ENCODE results near the gene GPR161.

The GPR161 gene

GRCh38 chr1:168110896-168111545 is 25.7 kb downstream of the GPR161 start:
- DNase-seq (ENCODE audit: low read depth in 2 of 2) = no peak

- DNase-seq (ENCODE audit: low read depth in 2 of 2) = no peak
These were observed 30.5 kb downstream of the GPR161 start for GRCh38 chr1:168106274-168106673.

DNA sequence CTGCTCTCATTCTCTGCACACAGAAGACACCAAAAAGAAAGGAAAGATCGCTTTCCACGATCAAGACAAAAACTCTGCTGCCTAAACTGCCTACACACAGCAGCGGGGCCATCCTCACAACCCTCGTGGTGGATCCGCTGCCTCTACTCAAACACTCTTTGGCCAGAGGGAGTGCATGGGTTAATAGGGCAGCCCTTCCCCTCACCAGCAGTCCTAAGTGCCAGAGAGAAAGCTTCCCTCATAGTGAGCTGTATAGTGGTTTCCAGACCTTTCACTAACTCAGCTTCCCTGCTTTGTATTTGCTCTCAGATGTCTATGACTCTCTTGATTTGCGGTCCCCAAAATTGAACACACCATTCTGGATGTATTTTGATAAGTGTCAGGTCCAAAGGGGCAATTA is 30.9 kb downstream of the GPR161 start:
- no peak for DNase-seq (ENCODE audit: low read depth in 2 of 2)

DNA sequence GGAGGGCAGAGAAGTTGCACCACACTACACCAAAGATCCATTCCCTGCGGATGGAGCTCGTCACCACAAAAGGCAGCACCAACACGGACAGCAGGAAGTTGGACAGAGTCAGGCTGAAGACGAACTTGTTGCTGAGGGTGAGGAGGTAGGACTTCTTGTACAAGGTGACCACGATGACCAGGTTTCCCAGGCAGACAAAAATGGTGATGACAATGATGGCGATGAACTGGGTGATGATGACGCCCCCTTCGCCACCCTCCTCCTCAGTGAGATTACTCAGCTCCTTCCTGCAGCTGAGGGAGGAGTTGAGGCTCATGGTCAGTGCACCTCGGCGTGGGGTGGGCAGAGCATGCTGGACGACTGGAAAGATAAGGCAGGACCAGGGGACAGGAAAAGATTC is 32.2 kb downstream of the GPR161 start:
- no peak for DNase-seq (ENCODE audit: low read depth in 2 of 2)

DNA sequence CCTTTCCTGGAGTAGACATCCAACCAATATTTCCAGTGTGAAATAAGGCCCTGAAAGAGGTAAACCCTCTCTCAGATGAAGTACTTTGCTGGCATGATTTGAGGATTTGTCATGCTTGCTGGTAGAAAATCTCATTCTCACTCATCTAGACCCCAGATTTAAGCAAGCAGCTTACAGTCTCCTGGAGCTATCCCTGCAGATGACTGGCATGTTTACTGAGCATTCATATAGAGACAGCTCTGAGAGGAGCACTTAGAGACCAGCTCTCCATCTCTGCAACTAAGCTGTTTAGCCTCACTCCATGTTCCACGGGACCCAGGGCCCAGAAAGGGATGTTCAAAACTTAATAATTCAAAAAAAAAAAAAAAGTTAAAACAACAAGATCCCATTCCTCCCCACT is 34.2 kb downstream of the GPR161 start:
- DNase-seq (ENCODE audit: low read depth in 2 of 2) = no peak

- no peak for DNase-seq (ENCODE audit: low read depth in 2 of 2)
These were observed 35.4 kb downstream of the GPR161 start for GRCh38 chr1:168101336-168101735.

DNA sequence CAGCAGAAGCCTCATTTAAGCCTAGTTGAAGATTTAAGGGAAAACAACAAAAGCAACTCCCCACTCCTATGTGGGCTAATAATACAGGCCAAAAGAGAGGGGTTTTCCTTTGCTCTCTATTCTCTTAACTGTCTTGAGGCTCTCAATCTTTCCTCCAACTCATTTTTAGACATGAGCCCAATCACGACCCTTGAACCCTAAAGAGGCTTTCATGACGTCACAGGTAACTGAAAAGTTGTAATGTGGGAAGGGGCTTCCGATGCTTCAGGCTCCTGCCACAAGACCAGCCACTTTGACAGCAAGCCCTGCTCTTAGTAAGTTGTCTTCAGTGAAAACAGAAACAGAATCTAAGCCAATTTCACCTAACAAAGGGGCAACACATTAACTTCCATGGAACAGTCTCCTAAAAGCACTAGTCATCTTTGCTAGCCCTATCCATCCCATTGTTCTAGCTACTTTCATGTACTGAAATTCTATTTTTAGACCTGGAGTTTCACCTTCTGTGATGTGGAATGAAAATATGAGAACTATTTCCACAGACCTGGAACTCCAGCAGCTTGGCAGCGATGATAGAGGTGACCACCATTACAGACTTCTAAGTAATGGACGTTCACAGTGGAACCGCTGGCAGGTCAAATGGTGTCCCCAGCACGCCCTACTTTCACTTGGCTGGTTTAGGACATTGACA is 36.3 kb downstream of the GPR161 start:
- DNase-seq (ENCODE audit: low read depth in 2 of 2) = no peak

- no peak for DNase-seq (ENCODE audit: low read depth in 2 of 2)
These were observed 37.4 kb downstream of the GPR161 start for GRCh38 chr1:168099337-168099801.

- DNase-seq (ENCODE audit: low read depth in 2 of 2) = no peak
These were observed 38.0 kb downstream of the GPR161 start for GRCh38 chr1:168098534-168099320.

GRCh38 chr1:168097921-168098528 is 38.7 kb downstream of the GPR161 start:
- no peak for DNase-seq (ENCODE audit: low read depth in 2 of 2)

- no peak for DNase-seq (ENCODE audit: low read depth in 2 of 2)
These were observed 40.2 kb downstream of the GPR161 start for GRCh38 chr1:168096296-168097165.

DNA sequence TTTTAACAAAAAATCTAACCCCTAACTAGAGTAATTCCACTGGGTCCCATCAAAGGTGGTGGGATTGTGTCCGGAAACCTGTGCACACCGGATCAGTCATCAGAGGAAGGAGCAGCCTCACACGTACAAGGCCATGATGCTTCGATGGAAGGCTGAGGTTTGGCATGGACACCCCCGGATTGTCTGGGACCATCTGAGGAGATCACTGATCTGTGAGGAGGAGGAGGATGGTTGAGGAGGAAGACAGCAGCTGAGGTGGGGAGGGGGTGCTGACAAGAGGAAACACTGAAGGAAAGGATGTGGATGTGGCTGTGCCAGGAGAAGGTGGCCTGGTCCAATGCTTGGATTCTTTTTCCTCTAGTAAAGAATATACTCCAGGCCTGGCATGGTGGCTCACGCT is 41.3 kb downstream of the GPR161 start:
- no peak for DNase-seq (ENCODE audit: low read depth in 2 of 2)

GRCh38 chr1:168093616-168094015 is 43.1 kb downstream of the GPR161 start:
- DNase-seq (ENCODE audit: low read depth in 2 of 2) = no peak

DNA sequence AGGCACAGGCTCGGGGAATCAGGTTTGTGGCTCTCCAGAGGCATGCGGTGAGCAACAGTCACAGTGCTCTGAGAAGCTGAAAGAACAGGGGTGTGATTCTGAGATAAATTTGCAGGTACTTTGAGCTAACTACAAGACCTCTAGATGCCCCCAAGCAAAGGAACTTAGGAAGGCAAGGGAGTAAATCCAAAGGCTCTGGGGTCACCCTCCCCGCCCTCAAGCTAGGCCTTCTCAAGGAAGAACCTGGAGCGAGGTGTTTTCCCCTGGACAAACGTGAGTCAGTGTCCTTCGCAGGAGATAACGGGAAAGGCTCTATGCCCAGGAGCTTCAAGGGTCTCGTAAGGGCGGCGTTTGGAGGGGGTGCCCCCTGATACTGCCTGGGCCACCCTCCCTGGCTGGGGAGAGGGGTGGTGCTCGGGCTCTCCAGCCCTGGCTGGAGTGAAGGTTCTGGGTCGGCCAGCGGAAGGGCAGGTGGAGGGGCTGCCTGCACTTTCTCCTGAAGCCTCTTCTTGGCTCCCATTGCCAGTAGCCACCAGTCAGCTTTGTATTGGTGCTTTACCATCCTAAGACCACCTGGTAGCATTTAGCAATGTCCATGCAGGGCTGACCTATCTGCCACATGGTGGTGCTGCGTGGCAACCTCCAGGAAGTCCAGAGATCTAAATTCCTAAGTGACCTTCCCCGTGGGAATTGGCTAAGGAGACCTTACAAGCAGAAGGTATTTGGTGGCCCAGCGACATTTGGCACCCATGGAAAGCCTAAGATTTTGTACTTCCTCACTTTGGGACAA is 44.0 kb downstream of the GPR161 start:
- no peak for DNase-seq (ENCODE audit: low read depth in 2 of 2)

GRCh38 chr1:168091720-168092550 is 44.8 kb downstream of the GPR161 start:
- DNase-seq (ENCODE audit: low read depth in 2 of 2) = no peak

DNA sequence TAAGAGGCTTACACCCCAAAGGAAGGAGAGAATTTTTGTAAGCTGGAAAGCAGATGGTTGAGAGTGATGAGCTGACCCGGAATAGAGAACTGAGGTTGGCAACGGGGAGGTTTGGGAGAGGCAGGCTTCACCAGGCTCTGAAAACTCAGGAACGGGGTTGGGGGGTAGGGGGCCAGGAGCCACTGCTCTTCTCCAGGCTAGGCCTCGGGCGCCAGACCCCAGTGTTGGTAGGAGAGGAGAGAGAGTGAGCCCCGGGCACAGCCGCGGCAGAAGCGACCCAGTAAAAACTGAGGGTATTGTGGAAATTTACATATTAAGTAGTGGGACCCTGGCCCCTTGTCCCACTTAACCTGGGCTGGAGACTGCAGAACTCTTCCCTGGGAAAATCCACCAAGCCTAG is 45.7 kb downstream of the GPR161 start:
- DNase-seq (ENCODE audit: low read depth in 2 of 2) = no peak

DNA sequence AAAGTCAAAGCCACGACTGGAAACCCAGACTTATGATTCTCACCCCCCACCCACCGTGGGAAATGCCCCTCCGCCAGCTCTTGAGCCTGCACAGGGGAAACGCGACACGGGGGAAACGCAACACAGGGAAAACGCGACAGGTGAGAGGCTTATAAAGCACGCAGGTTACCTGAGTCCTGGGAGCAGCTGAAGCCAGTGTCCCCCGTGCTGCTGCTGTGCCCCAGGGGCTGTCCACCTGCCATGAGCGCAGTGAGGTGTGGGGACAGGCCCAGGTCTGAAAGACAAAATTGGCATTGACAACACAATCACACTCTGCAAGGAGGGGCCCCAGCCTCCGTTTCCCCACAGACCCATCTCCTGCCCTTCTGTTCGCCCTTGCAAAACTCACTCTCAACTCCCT is 46.3 kb downstream of the GPR161 start:
- no peak for DNase-seq (ENCODE audit: low read depth in 2 of 2)

- no peak for DNase-seq (ENCODE audit: low read depth in 2 of 2)
These were observed 46.8 kb downstream of the GPR161 start for GRCh38 chr1:168089979-168090337.

- DNase-seq (ENCODE audit: low read depth in 2 of 2) = no peak
These were observed 47.3 kb downstream of the GPR161 start for GRCh38 chr1:168089326-168089978.
